ENCODE results near the gene ARID5A.

GRCh38 chr2:96564026-96564425, 27.5 kb downstream of the ARID5A start:
- TF ChIP-seq SUZ12 (IDR thresholded peaks at IDR 0.05) = no peak
- TF ChIP-seq HDGF (IDR thresholded peaks at IDR 0.05; ENCODE audit: borderline replicate concordance) = no peak
- no peak for TF ChIP-seq NFRKB (IDR thresholded peaks at IDR 0.05)

All from HEK293T (cell line).